WTC11 (cell line): ENCODE measurements around the gene GATD1. TPM values are rescaled to one million over a fixed set of nuclear protein-coding genes. Genes with fewer than 3 reads are reported as not detected.

Experiments used
- ARID4B ChIP-seq: sonication (generic); formaldehyde crosslinking; IDR thresholded peaks from 2 replicates; pipeline ENCODE4 v1.8.0; 2023; ENCODE audit warnings: missing genetic modification reagents, mild to moderate bottlenecking, borderline replicate concordance
- ATF2 ChIP-seq: sonication (generic); formaldehyde crosslinking; IDR thresholded peaks from 2 replicates; pipeline ENCODE4 v1.8.1; 2022; ENCODE audit warnings: low read depth, missing genetic modification reagents, borderline replicate concordance
- CREB1 ChIP-seq: sonication (generic); formaldehyde crosslinking; IDR thresholded peaks from 2 replicates; pipeline ENCODE4 v1.8.0; 2023; ENCODE audit warnings: mild to moderate bottlenecking, missing genetic modification reagents
- E2F5 ChIP-seq: sonication (generic); formaldehyde crosslinking; IDR thresholded peaks from 2 replicates; pipeline ENCODE4 v1.8.1; 2022; ENCODE audit warnings: mild to moderate bottlenecking, moderate library complexity, missing genetic modification reagents
- FOXK1 ChIP-seq: sonication (generic); formaldehyde crosslinking; IDR thresholded peaks from 2 replicates; pipeline ENCODE4 v1.8.0; 2022; ENCODE audit warnings: mild to moderate bottlenecking, moderate library complexity, missing genetic modification reagents
- FOXP1 ChIP-seq: sonication (generic); formaldehyde crosslinking; IDR thresholded peaks from 2 replicates; pipeline ENCODE4 v1.8.0; 2022; ENCODE audit warnings: missing genetic modification reagents, mild to moderate bottlenecking, moderate library complexity, borderline replicate concordance
- FOXP4 ChIP-seq: sonication (generic); formaldehyde crosslinking; IDR thresholded peaks from 2 replicates; pipeline ENCODE4 v1.8.0; 2022; ENCODE audit warnings: mild to moderate bottlenecking, missing genetic modification reagents
- GABPB1 ChIP-seq: sonication (generic); formaldehyde crosslinking; IDR thresholded peaks from 2 replicates; pipeline ENCODE4 v1.8.1; 2023; ENCODE audit warnings: mild to moderate bottlenecking, missing genetic modification reagents
- MAX ChIP-seq: sonication (generic); formaldehyde crosslinking; IDR thresholded peaks from 2 replicates; pipeline ENCODE4 v1.8.0; 2022; ENCODE audit warnings: mild to moderate bottlenecking, missing genetic modification reagents
- MYBL2 ChIP-seq: sonication (generic); formaldehyde crosslinking; IDR thresholded peaks from 2 replicates; pipeline ENCODE4 v1.8.1; 2023; ENCODE audit warnings: mild to moderate bottlenecking, moderate library complexity, missing genetic modification reagents
- NFE2L1 ChIP-seq: sonication (generic); formaldehyde crosslinking; IDR thresholded peaks from 2 replicates; pipeline ENCODE4 v1.8.1; 2023; ENCODE audit warnings: missing genetic modification reagents
- NFYB ChIP-seq: sonication (generic); formaldehyde crosslinking; conservative IDR thresholded peaks from 2 replicates; pipeline ENCODE4 v1.8.0; 2022; ENCODE audit warnings: low read depth, missing genetic modification reagents
- SOX15 ChIP-seq: fragments of 250-450 bp; sonication (Bioruptor Pico); IDR thresholded peaks from 2 replicates; pipeline ENCODE4 v1.9.0; 2021; ENCODE audit warnings: mild to moderate bottlenecking
- TEAD1 ChIP-seq: sonication (generic); formaldehyde crosslinking; IDR thresholded peaks from 2 replicates; pipeline ENCODE4 v1.8.0; 2022; ENCODE audit warnings: mild to moderate bottlenecking, missing genetic modification reagents
- total RNA-seq: library from RNA; stranded (reverse); gene quantifications from 3 replicates; pipeline ENCODE4 v1.2.3, GENCODE V29; 2021
- TF ChIP-seq, protein P1 (sequence below): sonication (generic); formaldehyde crosslinking; IDR thresholded peaks from 2 replicates; pipeline ENCODE4 v1.8.1; 2023; ENCODE audit warnings: mild to moderate bottlenecking, missing genetic modification reagents, moderate library complexity
- TF ChIP-seq, protein P2 (sequence below): sonication (generic); formaldehyde crosslinking; IDR thresholded peaks from 2 replicates; pipeline ENCODE4 v1.8.0; 2022; ENCODE audit warnings: mild to moderate bottlenecking, missing genetic modification reagents
- TF ChIP-seq, protein P3 (sequence below): fragments of 250-450 bp; sonication (Bioruptor Pico); IDR thresholded peaks from 2 replicates; pipeline ENCODE4 v1.9.0; 2021; ENCODE audit warnings: mild to moderate bottlenecking
- TF ChIP-seq, protein P4 (sequence below): fragments of 250-450 bp; sonication (Bioruptor Pico); conservative IDR thresholded peaks from 2 replicates; pipeline ENCODE4 v1.9.0; 2021; ENCODE audit warnings: mild to moderate bottlenecking
- TF ChIP-seq, protein P5 (sequence below): sonication (generic); formaldehyde crosslinking; IDR thresholded peaks from 2 replicates; pipeline ENCODE4 v1.8.1; 2022; ENCODE audit warnings: low read depth, mild to moderate bottlenecking, moderate library complexity, missing genetic modification reagents, borderline replicate concordance

Gene GATD1
- total RNA-seq, 1 experiment from 2014 or later, result 87.6 TPM

- TF ChIP-seq E2F5 (CRISPR knock-in tag) (0 out of 2 replicates have a peak, but pooled peaks have one; percentile 32), NFYB (CRISPR knock-in tag) (peak; percentile 92), MYBL2 (CRISPR knock-in tag) (peak; percentile 87), NFE2L1 (CRISPR knock-in tag) (peak; percentile 31; the same call in 1 of the 2 replicates), SOX15 (CRISPR knock-in tag) (no peak), FOXP4 (peak; percentile 51; the same call in 1 of the 2 replicates), FOXP1 (CRISPR knock-in tag) (peak; percentile 90), TEAD1 (CRISPR knock-in tag) (0 out of 2 replicates have a peak, but pooled peaks have one; percentile 65), FOXK1 (peak; percentile 62; the same call in 1 of the 2 replicates), GABPB1 (peak; percentile 90), CREB1 (CRISPR knock-in tag) (peak; percentile 57), ARID4B (CRISPR knock-in tag) (peak; percentile 91), MAX (CRISPR knock-in tag) (peak; percentile 92), ATF2 (0 out of 2 replicates have a peak, but pooled peaks have one; percentile 41)
- TF ChIP-seq, protein P1, sequence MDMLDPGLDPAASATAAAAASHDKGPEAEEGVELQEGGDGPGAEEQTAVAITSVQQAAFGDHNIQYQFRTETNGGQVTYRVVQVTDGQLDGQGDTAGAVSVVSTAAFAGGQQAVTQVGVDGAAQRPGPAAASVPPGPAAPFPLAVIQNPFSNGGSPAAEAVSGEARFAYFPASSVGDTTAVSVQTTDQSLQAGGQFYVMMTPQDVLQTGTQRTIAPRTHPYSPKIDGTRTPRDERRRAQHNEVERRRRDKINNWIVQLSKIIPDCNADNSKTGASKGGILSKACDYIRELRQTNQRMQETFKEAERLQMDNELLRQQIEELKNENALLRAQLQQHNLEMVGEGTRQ (CRISPR knock-in tag), result peak; percentile 60
- TF ChIP-seq, protein P2, sequence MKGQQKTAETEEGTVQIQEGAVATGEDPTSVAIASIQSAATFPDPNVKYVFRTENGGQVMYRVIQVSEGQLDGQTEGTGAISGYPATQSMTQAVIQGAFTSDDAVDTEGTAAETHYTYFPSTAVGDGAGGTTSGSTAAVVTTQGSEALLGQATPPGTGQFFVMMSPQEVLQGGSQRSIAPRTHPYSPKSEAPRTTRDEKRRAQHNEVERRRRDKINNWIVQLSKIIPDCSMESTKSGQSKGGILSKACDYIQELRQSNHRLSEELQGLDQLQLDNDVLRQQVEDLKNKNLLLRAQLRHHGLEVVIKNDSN, result 0 out of 2 replicates have a peak, but pooled peaks have one; percentile 16
- TF ChIP-seq, protein P3, sequence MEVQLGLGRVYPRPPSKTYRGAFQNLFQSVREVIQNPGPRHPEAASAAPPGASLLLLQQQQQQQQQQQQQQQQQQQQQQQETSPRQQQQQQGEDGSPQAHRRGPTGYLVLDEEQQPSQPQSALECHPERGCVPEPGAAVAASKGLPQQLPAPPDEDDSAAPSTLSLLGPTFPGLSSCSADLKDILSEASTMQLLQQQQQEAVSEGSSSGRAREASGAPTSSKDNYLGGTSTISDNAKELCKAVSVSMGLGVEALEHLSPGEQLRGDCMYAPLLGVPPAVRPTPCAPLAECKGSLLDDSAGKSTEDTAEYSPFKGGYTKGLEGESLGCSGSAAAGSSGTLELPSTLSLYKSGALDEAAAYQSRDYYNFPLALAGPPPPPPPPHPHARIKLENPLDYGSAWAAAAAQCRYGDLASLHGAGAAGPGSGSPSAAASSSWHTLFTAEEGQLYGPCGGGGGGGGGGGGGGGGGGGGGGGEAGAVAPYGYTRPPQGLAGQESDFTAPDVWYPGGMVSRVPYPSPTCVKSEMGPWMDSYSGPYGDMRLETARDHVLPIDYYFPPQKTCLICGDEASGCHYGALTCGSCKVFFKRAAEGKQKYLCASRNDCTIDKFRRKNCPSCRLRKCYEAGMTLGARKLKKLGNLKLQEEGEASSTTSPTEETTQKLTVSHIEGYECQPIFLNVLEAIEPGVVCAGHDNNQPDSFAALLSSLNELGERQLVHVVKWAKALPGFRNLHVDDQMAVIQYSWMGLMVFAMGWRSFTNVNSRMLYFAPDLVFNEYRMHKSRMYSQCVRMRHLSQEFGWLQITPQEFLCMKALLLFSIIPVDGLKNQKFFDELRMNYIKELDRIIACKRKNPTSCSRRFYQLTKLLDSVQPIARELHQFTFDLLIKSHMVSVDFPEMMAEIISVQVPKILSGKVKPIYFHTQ (CRISPR knock-in tag), result no peak
- TF ChIP-seq, protein P4, sequence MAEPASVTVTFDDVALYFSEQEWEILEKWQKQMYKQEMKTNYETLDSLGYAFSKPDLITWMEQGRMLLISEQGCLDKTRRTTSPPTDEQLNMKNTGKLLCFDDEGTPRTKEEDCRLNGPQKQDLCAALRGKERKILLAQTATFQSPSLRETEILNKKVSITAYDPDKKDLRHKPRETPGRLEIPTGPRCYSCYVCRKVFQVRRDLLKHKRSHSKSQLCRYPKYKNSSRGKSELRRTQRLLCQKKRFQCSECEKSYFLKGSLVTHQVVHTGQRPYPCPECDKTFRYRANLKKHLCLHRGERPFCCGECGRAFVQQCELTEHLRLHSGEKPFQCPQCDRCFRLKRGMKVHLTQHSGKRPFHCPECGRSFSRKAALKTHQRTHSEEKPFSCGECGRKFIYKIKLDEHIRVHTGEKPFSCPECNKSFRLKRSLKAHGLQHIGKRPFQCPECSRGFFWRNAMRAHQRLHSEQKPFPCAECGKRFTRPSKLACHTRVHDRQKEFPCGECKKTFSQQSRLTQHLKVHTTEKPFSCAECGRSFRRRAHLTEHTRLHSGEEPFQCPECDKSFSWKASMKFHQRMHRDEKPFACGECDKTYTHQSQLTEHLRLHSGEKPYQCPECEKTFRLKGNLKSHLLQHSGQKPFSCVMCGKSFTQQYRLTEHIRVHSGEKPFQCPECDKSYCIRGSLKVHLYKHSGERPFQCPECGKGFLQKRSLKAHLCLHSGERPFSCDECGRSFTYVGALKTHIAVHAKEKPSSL (CRISPR knock-in tag), result no peak
- TF ChIP-seq, protein P5, sequence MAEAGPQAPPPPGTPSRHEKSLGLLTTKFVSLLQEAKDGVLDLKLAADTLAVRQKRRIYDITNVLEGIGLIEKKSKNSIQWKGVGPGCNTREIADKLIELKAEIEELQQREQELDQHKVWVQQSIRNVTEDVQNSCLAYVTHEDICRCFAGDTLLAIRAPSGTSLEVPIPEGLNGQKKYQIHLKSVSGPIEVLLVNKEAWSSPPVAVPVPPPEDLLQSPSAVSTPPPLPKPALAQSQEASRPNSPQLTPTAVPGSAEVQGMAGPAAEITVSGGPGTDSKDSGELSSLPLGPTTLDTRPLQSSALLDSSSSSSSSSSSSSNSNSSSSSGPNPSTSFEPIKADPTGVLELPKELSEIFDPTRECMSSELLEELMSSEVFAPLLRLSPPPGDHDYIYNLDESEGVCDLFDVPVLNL, result 0 out of 2 replicates have a peak, but pooled peaks have one; percentile 77
These were observed 32.2 kb upstream of the GATD1 start, which contains the start of gene RPLP2 (continued) for GRCh38 chr11:809287-810039.
